Measurements from ENCODE around the gene ELMO1.

The ELMO1 gene

GRCh38 chr7:36918591-36918990 lies 530.1 kb downstream of the ELMO1 start:
- Histone ChIP-seq H3K27ac (no peak overlapping the region), H3K4me3 (ENCODE audit: low read depth, low read length) (no peak overlapping the region), H3K36me3 (no peaks in the 10 kb centered on the region), H3K9me3 (ENCODE audit: severe bottlenecking) (peaks cover 4% of the 10 kb centered on the region), H3K27me3 (ENCODE audit: insufficient read depth, low read depth, severe bottlenecking) (no peaks in the 10 kb centered on the region)
- TF ChIP-seq, protein P1, sequence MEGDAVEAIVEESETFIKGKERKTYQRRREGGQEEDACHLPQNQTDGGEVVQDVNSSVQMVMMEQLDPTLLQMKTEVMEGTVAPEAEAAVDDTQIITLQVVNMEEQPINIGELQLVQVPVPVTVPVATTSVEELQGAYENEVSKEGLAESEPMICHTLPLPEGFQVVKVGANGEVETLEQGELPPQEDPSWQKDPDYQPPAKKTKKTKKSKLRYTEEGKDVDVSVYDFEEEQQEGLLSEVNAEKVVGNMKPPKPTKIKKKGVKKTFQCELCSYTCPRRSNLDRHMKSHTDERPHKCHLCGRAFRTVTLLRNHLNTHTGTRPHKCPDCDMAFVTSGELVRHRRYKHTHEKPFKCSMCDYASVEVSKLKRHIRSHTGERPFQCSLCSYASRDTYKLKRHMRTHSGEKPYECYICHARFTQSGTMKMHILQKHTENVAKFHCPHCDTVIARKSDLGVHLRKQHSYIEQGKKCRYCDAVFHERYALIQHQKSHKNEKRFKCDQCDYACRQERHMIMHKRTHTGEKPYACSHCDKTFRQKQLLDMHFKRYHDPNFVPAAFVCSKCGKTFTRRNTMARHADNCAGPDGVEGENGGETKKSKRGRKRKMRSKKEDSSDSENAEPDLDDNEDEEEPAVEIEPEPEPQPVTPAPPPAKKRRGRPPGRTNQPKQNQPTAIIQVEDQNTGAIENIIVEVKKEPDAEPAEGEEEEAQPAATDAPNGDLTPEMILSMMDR (IDR thresholded peaks at IDR 0.05; ENCODE audit: low read depth, low read length), result no peak
- no peak for DNase-seq

- peaks cover 3% of the 10 kb centered on the region for H3K9me3 ChIP-seq (ENCODE audit: severe bottlenecking)
- H3K27ac ChIP-seq, result no peak overlapping the region
- TF ChIP-seq, protein P1 (IDR thresholded peaks at IDR 0.05; ENCODE audit: low read depth, low read length), result no peak
- H3K4me3 ChIP-seq (ENCODE audit: low read depth, low read length), result no peak overlapping the region
- no peak for DNase-seq
- H3K36me3 ChIP-seq, result no peaks in the 10 kb centered on the region
- H3K27me3 ChIP-seq (ENCODE audit: insufficient read depth, low read depth, severe bottlenecking), result no peaks in the 10 kb centered on the region
Measured at GRCh38 chr7:36916619-36917018, 532.0 kb downstream of the ELMO1 start.

- no peak overlapping the region for H3K4me3 ChIP-seq (ENCODE audit: low read depth, low read length)
- H3K27ac ChIP-seq, result no peak overlapping the region
- TF ChIP-seq, protein P1 (IDR thresholded peaks at IDR 0.05; ENCODE audit: low read depth, low read length), result no peak
- H3K9me3 ChIP-seq (ENCODE audit: severe bottlenecking), result no peaks in the 10 kb centered on the region
- peak; percentile 66 for DNase-seq
- no peaks in the 10 kb centered on the region for H3K27me3 ChIP-seq (ENCODE audit: insufficient read depth, low read depth, severe bottlenecking)
- no peaks in the 10 kb centered on the region for H3K36me3 ChIP-seq
Measured at GRCh38 chr7:36916116-36916515, 532.5 kb downstream of the ELMO1 start.

DNA sequence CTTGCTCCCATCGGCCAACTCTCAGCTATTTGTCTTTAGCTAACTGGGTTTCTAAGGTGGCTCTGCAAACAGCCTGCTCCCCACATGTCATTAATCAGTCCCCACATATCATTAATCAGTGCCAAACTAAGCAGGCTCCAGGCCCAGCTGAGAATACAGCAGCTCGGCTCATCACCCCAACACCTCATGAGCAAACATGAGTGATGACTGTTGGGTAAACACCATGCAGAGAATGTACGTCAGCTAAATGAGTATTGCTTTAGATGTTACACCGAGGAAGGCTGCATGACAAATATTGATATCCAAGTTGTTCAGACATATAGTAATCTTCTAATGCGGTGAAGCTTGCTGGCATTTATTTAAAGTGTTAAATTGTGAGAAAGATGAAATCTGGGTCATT lies 536.9 kb downstream of the ELMO1 start:
- H3K27me3 ChIP-seq (ENCODE audit: insufficient read depth, low read depth, severe bottlenecking), result no peaks in the 10 kb centered on the region
- no peaks in the 10 kb centered on the region for H3K36me3 ChIP-seq
- H3K4me3 ChIP-seq (ENCODE audit: low read depth, low read length), result no peak overlapping the region
- no peak overlapping the region for H3K27ac ChIP-seq
- no peak for DNase-seq
- H3K9me3 ChIP-seq (ENCODE audit: severe bottlenecking), result no peaks in the 10 kb centered on the region
- TF ChIP-seq, protein P1 (IDR thresholded peaks at IDR 0.05; ENCODE audit: low read depth, low read length), result no peak

DNA sequence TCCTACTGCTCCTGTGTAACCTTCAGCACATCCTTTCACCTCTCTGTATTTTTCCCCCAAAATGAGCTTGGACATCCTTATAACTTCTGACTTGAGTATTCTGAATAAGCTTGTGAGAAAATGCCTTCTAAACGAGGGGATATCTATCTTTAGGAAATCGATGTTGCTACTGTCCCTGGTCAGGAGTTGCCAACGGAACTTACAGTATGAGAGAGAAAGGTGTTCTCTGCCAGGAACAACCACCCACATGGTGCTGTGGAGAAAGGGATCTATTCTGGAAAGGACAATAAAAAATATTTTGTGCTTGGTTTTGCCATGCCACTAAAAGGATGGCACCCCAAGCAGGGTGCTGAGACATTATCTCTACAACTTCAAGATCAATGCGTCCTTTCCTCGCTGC lies 537.8 kb downstream of the ELMO1 start:
- H3K9me3 ChIP-seq (ENCODE audit: severe bottlenecking), result no peaks in the 10 kb centered on the region
- no peaks in the 10 kb centered on the region for H3K36me3 ChIP-seq
- no peak overlapping the region for H3K27ac ChIP-seq
- no peaks in the 10 kb centered on the region for H3K27me3 ChIP-seq (ENCODE audit: insufficient read depth, low read depth, severe bottlenecking)
- no peak overlapping the region for H3K4me3 ChIP-seq (ENCODE audit: low read depth, low read length)
- no peak for DNase-seq
- TF ChIP-seq, protein P1 (IDR thresholded peaks at IDR 0.05; ENCODE audit: low read depth, low read length), result no peak

GRCh38 chr7:36910401-36910800 lies 538.3 kb downstream of the ELMO1 start:
- H3K9me3 ChIP-seq (ENCODE audit: severe bottlenecking), result no peaks in the 10 kb centered on the region
- no peak overlapping the region for H3K4me3 ChIP-seq (ENCODE audit: low read depth, low read length)
- H3K27ac ChIP-seq, result no peak overlapping the region
- no peaks in the 10 kb centered on the region for H3K27me3 ChIP-seq (ENCODE audit: insufficient read depth, low read depth, severe bottlenecking)
- H3K36me3 ChIP-seq, result no peaks in the 10 kb centered on the region
- TF ChIP-seq, protein P1 (IDR thresholded peaks at IDR 0.05; ENCODE audit: low read depth, low read length), result no peak
- DNase-seq, result no peak

Data from WERI-Rb-1 (cell line).